BJ (cell line): ENCODE data around the gene LDLRAD1. TPM values are rescaled to one million over a fixed set of nuclear protein-coding genes. Genes with fewer than 3 reads are reported as not detected.
"Not testable (repeated sequence)": the region's sequence is repeated elsewhere in the genome, so short reads cannot be mapped to it uniquely, and the experiment has no call there.

Source experiments
- CTCF ChIA-PET: fragments of 350-600 bp; formaldehyde crosslinking; extraction: SDS; loops from one replicate; lab custom pipeline; 2021; ENCODE audit warnings: antibody characterized with exemption, inconsistent platforms; lab: Yijun Ruan, JAX
- POLR2A ChIA-PET: fragments of 300-600 bp; sonication (Branson Sonifier 250); formaldehyde crosslinking; extraction: SDS; loops from one replicate; lab custom pipeline; 2021; ENCODE audit warnings: antibody characterized with exemption; lab: Charles Lee
- DNase-seq: peaks from one replicate; pipeline ENCODE4 v3.0.0-alpha.2; 2011; ENCODE audit warnings: low read depth
- H3K27me3 ChIP-seq: 2 replicates; pipeline ENCODE4 v1.6.0; 2011; ENCODE audit warnings: low read length; ENCODE audit not compliant: control insufficient read depth, insufficient read depth
- H3K36me3 ChIP-seq: 2 replicates; pipeline ENCODE4 v1.5.1; 2011; ENCODE audit warnings: low read length; ENCODE audit not compliant: control insufficient read depth, insufficient read depth
- H3K4me3 ChIP-seq: 2 replicates; pipeline ENCODE4 v1.5.1; 2011; ENCODE audit warnings: low read depth, mild to moderate bottlenecking, control low read depth, low read length
- polyA plus RNA-seq: library from polyadenylated mRNA; depleted of rRNA; stranded (reverse); fragments of >200 nt; gene quantifications from 2 replicates; pipeline ENCODE4 v1.2.3, GENCODE V29; 2011
- TF ChIP-seq, protein P1 (sequence below): IDR thresholded peaks from 2 replicates; pipeline ENCODE4 v1.5.1; 2011; ENCODE audit warnings: low read depth, mild to moderate bottlenecking, control low read depth, inconsistent platforms, low read length, moderate library complexity; ENCODE audit not compliant: insufficient read depth

The LDLRAD1 gene
- polyA plus RNA-seq, 1 experiment: not detected

DNA sequence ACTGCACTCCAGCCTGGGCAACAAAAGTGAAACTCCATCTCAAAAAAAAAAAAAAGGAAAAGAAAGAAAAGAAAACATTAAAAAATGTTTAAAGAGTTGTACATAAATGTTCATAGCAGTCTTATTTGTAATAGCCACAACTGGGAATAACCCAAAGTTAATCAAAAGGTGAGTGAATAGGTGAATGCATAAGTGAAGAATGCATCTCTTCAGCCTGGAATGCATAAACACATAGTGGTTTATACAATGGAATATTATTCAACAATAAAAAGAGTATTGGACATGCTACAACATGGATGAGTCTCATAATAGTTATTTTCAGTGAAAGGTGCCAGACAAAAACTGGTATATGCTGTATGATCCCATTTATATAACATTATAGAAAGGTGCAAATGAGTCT is 18.1 kb downstream of the LDLRAD1 start:
- no peak for DNase-seq
- peaks cover 3% of the 10 kb centered on the region; the same call in 1 of the 2 replicates for H3K27me3 ChIP-seq
- ChIA-PET POLR2A (no interaction called here), CTCF (no interaction called here)
- H3K4me3 ChIP-seq: no peak overlapping the region
- TF ChIP-seq, protein P1, sequence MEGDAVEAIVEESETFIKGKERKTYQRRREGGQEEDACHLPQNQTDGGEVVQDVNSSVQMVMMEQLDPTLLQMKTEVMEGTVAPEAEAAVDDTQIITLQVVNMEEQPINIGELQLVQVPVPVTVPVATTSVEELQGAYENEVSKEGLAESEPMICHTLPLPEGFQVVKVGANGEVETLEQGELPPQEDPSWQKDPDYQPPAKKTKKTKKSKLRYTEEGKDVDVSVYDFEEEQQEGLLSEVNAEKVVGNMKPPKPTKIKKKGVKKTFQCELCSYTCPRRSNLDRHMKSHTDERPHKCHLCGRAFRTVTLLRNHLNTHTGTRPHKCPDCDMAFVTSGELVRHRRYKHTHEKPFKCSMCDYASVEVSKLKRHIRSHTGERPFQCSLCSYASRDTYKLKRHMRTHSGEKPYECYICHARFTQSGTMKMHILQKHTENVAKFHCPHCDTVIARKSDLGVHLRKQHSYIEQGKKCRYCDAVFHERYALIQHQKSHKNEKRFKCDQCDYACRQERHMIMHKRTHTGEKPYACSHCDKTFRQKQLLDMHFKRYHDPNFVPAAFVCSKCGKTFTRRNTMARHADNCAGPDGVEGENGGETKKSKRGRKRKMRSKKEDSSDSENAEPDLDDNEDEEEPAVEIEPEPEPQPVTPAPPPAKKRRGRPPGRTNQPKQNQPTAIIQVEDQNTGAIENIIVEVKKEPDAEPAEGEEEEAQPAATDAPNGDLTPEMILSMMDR: no peak
- no peaks in the 10 kb centered on the region for H3K36me3 ChIP-seq

- TF ChIP-seq, protein P1: no peak
- CTCF ChIA-PET: no interaction called here
- H3K4me3 ChIP-seq: no peak overlapping the region
- DNase-seq: no peak
- H3K36me3 ChIP-seq: no peaks in the 10 kb centered on the region
- POLR2A ChIA-PET: no interaction called here
- H3K27me3 ChIP-seq: peaks cover 3% of the 10 kb centered on the region; the same call in 1 of the 2 replicates
Observed at GRCh38 chr1:53998223-53998622, 19.8 kb downstream of the LDLRAD1 start.

- DNase-seq: no peak
- CTCF ChIA-PET: no interaction called here
- TF ChIP-seq, protein P1: no peak
- POLR2A ChIA-PET: no interaction called here
- no peaks in the 10 kb centered on the region for H3K36me3 ChIP-seq
- no peaks in the 10 kb centered on the region for H3K27me3 ChIP-seq
- H3K4me3 ChIP-seq: no peak overlapping the region
Observed at GRCh38 chr1:53995683-53996082, 22.3 kb downstream of the LDLRAD1 start.

DNA sequence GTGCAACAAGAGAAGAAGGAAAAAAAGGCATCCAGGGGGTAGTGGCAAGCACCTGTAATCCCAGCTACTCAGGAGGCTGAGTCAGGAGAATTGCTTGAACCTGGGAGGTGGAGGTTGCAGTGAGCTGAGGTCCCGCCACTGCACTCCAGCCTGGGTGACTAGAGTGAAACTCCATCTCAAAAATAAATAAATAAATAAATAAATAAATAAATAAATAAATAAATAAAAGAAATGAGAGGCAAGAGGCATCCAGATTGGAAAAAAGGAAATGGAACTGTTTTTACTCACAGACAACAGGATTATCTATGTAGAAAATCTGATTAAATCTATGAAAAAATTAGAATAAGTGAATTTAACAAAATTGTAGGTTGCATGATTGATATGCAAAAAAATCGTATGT is 23.5 kb downstream of the LDLRAD1 start:
- POLR2A ChIA-PET, H3K27me3 ChIP-seq, DNase-seq, H3K36me3 ChIP-seq, CTCF ChIA-PET, H3K4me3 ChIP-seq: not testable (repeated sequence)

DNA sequence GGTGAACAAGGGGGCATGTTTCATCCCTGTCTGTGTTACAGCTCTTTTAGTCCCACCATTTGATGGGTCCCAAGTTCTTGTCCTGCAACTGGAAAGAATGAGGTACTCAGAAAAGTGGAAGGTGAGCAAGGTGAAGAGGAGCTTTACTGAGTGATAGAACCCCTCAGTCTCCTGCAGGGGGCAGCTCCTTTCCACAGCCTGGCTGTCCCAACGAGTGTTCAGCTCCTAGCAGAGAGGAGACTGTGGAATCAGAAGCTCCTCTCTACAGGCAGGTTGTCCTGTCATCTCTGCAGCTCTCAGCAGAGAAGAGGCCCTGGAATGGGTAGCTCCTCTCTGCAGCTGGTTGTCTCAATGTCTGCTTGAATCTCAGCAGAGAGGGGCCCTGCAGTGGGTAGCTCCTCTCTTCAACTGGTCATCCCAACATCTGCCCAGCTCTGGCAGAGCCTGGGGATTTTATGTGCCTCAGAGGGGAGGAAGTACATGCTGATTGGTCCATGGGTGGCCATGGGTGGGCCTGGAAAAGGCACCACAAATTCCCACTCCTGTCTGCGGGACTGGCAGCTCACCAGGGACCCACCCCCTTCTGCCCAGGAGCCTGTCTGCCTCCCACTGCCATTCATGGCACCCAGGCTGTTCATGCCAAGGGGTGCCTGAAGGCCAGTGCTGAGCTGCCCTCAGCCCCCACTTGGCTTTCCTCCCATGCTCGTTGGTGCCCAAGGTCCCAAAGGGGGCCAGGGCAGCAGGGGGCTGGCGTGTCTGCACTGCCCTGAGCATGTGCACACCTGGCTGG is 25.7 kb downstream of the LDLRAD1 start:
- Histone ChIP-seq H3K4me3 (no peak overlapping the region), H3K27me3 (no peaks in the 10 kb centered on the region), H3K36me3 (no peaks in the 10 kb centered on the region)
- CTCF ChIA-PET: interaction anchor here (0.8 to 1.5 kb wide), 4 partner anchors 9 to 90 kb away, joined by 3 to 6 read pairs (median 3); no protein-coding TSS in a partner anchor
- TF ChIP-seq, protein P1: 0 out of 2 replicates have a peak, but pooled peaks have one; percentile 31
- DNase-seq: no peak
- POLR2A ChIA-PET: no interaction called here

DNA sequence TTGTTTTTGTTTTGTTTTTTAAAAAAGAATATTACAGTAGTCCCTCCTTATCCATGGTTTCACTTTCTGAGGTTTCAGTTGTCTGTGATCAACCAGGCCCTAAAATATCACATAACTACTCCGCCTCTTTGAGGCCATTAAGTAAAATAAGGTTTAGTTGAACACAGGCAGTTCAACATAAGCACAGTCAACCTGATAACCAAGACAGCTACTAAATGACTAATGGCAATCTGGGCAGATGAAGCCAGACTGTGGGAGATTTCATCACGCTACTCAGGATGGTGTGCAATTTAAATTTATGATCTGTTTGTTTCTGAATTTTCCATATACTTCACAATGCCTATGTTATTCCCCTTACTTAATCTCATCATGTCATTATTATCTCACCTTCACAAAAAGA is 30.1 kb downstream of the LDLRAD1 start:
- Histone ChIP-seq H3K36me3 (no peaks in the 10 kb centered on the region), H3K27me3 (no peaks in the 10 kb centered on the region), H3K4me3 (no peak overlapping the region)
- ChIA-PET POLR2A (no interaction called here), CTCF (no interaction called here)
- no peak for DNase-seq
- TF ChIP-seq, protein P1: no peak
